ENCODE results near the gene JMY. TPM values are rescaled to one million over a fixed set of nuclear protein-coding genes. Genes with fewer than 3 reads are reported as not detected.

The JMY gene
- total and polyA plus RNA-seq, 12 donors: 2.9 to 16.4 (median 10.2) TPM

DNA sequence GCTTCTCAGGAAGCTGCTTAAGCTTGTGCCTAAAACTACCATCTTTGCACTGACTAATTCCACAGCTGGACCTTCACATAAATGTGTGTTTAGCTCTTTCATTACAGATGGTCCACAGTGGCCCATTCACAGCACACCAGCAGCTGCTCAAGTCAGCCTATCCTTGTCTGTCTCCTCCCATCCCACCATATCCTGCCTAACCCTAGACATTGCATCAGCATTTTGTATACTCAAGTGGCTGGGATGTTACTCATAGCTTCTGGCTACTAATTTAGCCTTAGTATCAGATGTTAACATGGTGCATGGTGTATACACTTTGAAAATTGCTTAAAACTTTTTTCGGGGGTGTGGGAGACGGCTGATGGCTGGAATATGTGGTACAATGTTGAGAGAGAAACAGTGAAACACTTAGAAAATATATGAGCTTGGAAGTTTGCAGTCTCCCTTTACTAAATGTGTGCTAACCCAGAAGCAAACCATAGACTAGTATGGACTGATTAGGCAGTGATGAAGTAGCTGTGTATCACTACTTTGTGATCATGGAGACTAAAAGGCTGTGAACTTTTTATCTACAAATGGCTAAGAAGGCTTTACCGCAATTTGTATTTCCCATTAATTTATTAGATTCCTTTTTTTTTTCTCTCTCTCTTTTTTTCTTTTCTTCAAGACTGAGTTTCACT is 83.1 kb downstream of the JMY start:
- no peak for TF ChIP-seq POLR2A (IDR thresholded peaks at IDR 0.05)
- TF ChIP-seq, protein P1, sequence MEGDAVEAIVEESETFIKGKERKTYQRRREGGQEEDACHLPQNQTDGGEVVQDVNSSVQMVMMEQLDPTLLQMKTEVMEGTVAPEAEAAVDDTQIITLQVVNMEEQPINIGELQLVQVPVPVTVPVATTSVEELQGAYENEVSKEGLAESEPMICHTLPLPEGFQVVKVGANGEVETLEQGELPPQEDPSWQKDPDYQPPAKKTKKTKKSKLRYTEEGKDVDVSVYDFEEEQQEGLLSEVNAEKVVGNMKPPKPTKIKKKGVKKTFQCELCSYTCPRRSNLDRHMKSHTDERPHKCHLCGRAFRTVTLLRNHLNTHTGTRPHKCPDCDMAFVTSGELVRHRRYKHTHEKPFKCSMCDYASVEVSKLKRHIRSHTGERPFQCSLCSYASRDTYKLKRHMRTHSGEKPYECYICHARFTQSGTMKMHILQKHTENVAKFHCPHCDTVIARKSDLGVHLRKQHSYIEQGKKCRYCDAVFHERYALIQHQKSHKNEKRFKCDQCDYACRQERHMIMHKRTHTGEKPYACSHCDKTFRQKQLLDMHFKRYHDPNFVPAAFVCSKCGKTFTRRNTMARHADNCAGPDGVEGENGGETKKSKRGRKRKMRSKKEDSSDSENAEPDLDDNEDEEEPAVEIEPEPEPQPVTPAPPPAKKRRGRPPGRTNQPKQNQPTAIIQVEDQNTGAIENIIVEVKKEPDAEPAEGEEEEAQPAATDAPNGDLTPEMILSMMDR (IDR thresholded peaks at IDR 0.05): no peak
- WGBS, 4 donors: 96 to 99% (median 97%) methylated on average over 3 of the region's 3 CpGs
- H3K27ac ChIP-seq: no peak overlapping the region
- DNase-seq: no peak
- intact Hi-C loops (cut with DNase I): no loop called here
- no peaks in the 10 kb centered on the region for H3K9me3 ChIP-seq (replicated peaks in 1 of 3)
- H3K4me3 ChIP-seq: no peak overlapping the region
- peaks cover 0 to 20% of the 10 kb centered on the region in 2 donors for H3K36me3 ChIP-seq (replicated peaks in 1 of 2)
- no peaks in the 10 kb centered on the region for H3K27me3 ChIP-seq
- no peaks in the 10 kb centered on the region for H3K4me1 ChIP-seq (replicated peaks in 1 of 2)

DNA sequence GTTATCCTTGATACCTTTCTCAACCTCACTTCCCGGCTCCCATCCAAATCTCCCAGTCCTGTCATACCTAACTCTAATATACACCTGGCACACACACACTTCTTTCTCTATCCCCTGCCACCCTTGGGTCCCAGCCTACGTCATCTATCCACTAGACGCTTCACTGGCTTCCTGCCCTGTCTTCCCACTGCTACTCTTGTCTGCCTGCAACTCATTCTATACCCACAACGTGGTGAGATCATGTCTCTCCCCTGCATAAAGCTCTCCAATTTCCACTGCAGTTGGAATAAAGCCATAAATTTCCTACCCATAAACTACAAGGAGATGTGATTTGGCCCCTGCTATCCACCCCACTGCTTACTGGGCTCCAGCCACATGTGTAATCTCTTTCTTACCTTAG is 93.5 kb downstream of the JMY start:
- intact Hi-C loops (cut with DNase I): no loop called here
- no peaks in the 10 kb centered on the region for H3K9me3 ChIP-seq (replicated peaks in 1 of 3)
- no peaks in the 10 kb centered on the region for H3K36me3 ChIP-seq (replicated peaks in 1 of 2)
- H3K27ac ChIP-seq: no peak overlapping the region
- no peak for DNase-seq
- TF ChIP-seq, protein P1 (IDR thresholded peaks at IDR 0.05): no peak
- TF ChIP-seq POLR2A (IDR thresholded peaks at IDR 0.05): no peak
- H3K4me3 ChIP-seq: no peak overlapping the region
- no peaks in the 10 kb centered on the region for H3K4me1 ChIP-seq (replicated peaks in 1 of 2)
- 87 to 92% (median 89%) methylated on average over 4 of the region's 4 CpGs for WGBS, 4 donors
- H3K27me3 ChIP-seq: no peaks in the 10 kb centered on the region

DNA sequence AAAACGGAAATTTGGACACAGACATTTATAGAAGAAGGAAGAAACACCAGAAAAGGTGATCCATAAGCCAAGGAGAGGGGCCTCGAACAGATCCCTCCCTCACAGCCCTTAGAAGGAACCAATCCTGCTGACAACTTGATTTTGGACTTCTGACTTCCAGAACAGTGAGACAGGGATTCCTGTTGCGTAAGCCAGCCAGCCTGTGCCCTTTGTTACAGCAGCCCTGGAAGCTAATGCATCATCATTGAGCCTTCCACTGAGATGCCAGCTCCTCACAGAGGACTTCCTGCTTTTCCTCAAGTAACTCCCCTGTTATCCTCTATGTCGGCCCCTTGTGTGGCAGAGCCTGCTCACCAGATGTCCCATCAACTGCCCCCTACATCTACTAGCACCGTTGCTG is 94.1 kb downstream of the JMY start:
- no peaks in the 10 kb centered on the region for H3K27me3 ChIP-seq
- no peak for DNase-seq
- H3K4me1 ChIP-seq (replicated peaks in 1 of 2): no peaks in the 10 kb centered on the region
- H3K27ac ChIP-seq: no peak overlapping the region
- no peaks in the 10 kb centered on the region for H3K9me3 ChIP-seq (replicated peaks in 1 of 3)
- 76 to 91% (median 80%) methylated on average over 5 of the region's 5 CpGs for WGBS, 4 donors
- intact Hi-C loops (cut with DNase I): no loop called here
- no peaks in the 10 kb centered on the region for H3K36me3 ChIP-seq (replicated peaks in 1 of 2)
- TF ChIP-seq, protein P1 (IDR thresholded peaks at IDR 0.05): no peak
- TF ChIP-seq POLR2A (IDR thresholded peaks at IDR 0.05): no peak
- H3K4me3 ChIP-seq: no peak overlapping the region

DNA sequence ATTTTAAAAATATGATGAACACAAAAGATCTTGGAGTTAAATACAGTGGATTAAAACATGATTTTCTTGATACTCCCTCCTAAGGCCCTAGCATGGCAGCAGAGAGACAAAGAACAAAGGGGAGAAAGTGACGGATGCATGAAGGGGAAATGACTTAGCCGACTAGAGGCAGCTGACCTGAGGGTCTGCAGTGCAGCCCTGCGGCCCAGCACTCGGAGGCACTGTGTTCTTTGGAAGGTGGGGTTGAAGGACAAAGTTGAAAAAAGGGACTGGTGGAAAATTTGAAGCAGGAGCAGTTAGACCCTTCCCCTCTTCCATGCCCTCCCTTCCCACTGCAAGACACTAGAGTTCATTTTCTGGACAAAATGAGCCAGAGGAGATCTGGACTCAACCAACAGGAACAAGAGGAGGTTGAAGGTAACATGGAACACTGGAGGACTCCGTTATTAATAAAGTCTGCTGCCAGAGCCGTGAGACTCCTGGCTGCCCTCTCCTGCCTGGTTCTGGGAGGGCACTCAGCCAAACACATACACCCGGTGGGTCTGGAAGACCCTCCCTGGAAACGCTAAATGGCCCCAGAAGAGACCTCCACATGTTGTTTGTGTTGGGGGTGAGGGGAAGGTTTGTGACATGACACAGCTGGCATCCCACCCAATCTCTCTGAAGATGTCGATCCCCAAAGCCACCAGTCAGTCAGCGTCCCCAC is 98.1 kb downstream of the JMY start:
- no peak for DNase-seq
- WGBS, 4 donors: 67 to 74% (median 72%) methylated on average over 9 to 10 of the region's 10 CpGs
- no peak overlapping the region for H3K4me3 ChIP-seq
- H3K9me3 ChIP-seq (replicated peaks in 1 of 3): no peaks in the 10 kb centered on the region
- H3K4me1 ChIP-seq (replicated peaks in 1 of 2): no peaks in the 10 kb centered on the region
- TF ChIP-seq, protein P1 (IDR thresholded peaks at IDR 0.05): no peak
- TF ChIP-seq POLR2A (IDR thresholded peaks at IDR 0.05): no peak
- no peaks in the 10 kb centered on the region for H3K27me3 ChIP-seq
- intact Hi-C loops (cut with DNase I): no loop called here
- no peak overlapping the region for H3K27ac ChIP-seq
- H3K36me3 ChIP-seq (replicated peaks in 1 of 2): no peaks in the 10 kb centered on the region
